RWPE1 (cell line): ENCODE results near the gene RNFT2.

Experiments
- CTCF ChIA-PET: fragments of 350-600 bp; sonication (Branson Sonifier 250); formaldehyde crosslinking; extraction: SDS; loops from one replicate; lab custom pipeline; 2021; lab: Yijun Ruan, JAX
- POLR2A ChIA-PET: fragments of 400-600 bp; formaldehyde crosslinking; extraction: SDS; loops from one replicate; lab custom pipeline; 2020; ENCODE audit warnings: antibody characterized with exemption; ENCODE audit not compliant: low non-redundant PET; lab: Yijun Ruan, JAX
- DNase-seq: peaks from one replicate; pipeline ENCODE4 v3.0.0; 2012; ENCODE audit warnings: low spot score
- H3K27ac ChIP-seq: fragments of 450-650 bp; 2 replicates; pipeline ENCODE4 v1.5.1; 2017
- CTCF ChIP-seq: fragments of 450-650 bp; conservative IDR thresholded peaks from 2 replicates; pipeline ENCODE4 v1.5.1; 2017; ENCODE audit warnings: low read depth, mild to moderate bottlenecking

RNFT2 gene

GRCh38 chr12:116759783-116760621, 21.9 kb downstream of the RNFT2 start:
- no peak for DNase-seq
- TF ChIP-seq CTCF = no peak
- ChIA-PET CTCF (no interaction called here), POLR2A (no interaction called here)
- H3K27ac ChIP-seq = no peak overlapping the region

DNA sequence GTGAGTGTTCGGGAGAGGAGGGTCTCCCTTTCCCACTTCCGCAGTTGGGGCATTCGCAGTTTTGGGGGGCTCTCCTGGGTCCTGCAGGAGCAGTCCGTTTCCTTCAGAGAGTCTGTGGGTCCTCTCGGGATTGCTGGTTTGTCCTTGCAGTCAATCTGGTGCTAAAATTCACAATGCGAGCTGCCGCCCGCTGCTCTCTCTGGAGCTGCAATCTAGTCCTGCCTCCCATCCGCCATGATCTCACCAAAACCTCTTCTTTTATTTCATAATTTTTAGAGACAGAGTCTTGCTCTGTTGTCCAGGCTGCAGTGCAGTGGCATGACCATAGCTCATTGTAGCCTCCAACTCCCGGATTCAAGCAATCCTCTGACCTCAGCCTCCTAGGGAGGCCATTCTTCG, 22.5 kb downstream of the RNFT2 start:
- H3K27ac ChIP-seq = no peak overlapping the region
- TF ChIP-seq CTCF = no peak
- no peak for DNase-seq
- ChIA-PET POLR2A (no interaction called here), CTCF (no interaction called here)

- H3K27ac ChIP-seq = no peak overlapping the region
- ChIA-PET POLR2A (no interaction called here), CTCF (no interaction called here)
- no peak for DNase-seq
- no peak for TF ChIP-seq CTCF
These were observed 23.4 kb downstream of the RNFT2 start for GRCh38 chr12:116761499-116761898.

DNA sequence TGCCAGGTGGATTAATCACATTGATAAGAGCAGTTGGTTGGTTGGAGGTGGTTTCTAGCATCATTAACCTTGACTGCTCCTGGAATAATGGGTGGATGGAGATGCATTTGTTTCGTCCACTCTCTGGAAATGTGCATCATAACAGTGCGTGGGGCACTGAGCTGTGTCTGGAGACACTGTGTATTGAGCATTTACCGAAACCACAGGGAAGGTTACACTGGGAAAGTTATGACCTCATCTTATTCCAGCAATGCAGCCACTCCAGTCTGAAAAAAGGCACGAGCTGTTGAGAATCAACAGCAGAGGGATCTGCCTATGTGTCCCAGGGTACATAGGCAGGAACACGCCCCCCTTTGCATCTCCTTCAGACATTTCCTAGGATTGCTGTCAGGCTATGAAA, 27.2 kb downstream of the RNFT2 start:
- ChIA-PET CTCF (interaction anchor here (0.6 kb wide), 1 partner anchor 18 kb away, joined by 3 read pairs; no protein-coding TSS in a partner anchor), POLR2A (no interaction called here)
- TF ChIP-seq CTCF = no peak
- H3K27ac ChIP-seq = no peak overlapping the region
- no peak for DNase-seq

- CTCF ChIA-PET = interaction anchor here (0.7 kb wide), 1 partner anchor 21 kb away, joined by 3 read pairs; no protein-coding TSS in a partner anchor
- H3K27ac ChIP-seq = no peak overlapping the region
- TF ChIP-seq CTCF = no peak
- DNase-seq = no peak
- POLR2A ChIA-PET = no interaction called here
These were observed 28.2 kb downstream of the RNFT2 start for GRCh38 chr12:116766285-116766684.

GRCh38 chr12:116766746-116767145, 28.6 kb downstream of the RNFT2 start:
- no peak for DNase-seq
- ChIA-PET CTCF (no interaction called here), POLR2A (no interaction called here)
- H3K27ac ChIP-seq = no peak overlapping the region
- TF ChIP-seq CTCF = no peak
